ENCODE results near the gene ASB10.

The ASB10 gene

DNA sequence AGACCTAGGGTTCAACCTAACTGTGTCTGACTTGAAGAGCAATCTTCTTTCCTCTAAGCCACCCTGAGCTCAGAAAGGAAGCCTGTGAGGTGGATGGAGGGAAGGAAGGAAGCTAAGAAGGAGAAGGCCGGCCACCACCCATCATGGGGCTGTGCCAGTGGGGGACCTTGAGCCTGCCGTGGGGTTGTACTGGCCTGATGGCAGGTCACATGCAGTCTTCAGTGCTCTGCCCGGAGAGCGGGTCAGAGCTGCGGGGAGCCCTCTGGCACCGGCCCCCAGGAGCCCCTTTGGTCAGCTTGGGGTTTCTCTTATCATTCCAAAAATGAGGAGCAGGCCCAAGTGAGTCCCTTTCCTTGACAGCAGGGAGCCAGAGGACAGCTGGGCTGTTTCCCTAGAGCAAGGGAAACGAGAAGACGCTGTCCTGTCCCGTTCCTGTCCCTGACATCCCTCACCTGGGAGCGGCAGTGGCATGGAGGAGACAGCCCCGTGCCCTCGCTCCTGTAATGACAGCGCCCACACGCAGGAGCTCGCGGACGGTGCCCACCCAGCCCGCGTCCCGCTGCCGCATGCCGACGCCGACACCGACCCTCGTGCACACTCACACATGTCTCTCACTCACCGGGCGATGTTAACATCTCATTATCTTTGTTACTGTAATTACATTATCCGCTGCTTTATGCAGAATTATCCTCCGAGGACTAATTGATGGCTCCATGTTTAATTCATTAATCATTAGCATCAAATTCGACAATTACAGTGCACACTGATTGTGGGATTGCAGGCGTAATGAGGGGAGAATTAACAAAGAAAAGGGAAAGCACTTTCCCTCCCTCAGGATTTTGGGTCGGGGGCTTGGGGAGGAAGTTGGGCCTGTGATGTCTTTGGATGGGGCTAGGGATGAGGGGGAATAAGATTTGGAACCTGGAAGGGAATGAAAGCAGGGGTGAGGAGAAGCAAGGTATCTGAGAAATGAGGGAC lies 50.9 kb downstream of the ASB10 start:
- no peak for DNase-seq (ENCODE audit: low spot score)
- FAIRE-seq: no peak

DNA sequence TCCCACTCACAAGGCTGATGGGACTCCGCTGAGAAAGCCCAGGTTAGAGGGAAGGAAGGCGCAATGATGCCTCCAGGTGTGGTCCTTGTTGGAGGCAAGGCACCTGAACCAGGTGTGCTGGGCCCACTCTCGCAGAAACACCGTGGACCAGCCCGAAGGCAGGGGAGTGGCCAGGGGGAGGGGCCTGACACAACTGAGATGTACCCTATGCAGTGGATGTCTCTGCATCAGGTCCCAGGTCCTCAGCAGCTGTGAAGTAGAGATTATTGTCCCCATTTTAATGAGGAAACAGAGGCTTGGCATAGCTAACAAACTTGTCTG lies 51.6 kb downstream of the ASB10 start:
- DNase-seq (ENCODE audit: low spot score) (no peak), FAIRE-seq (no peak)

- DNase-seq (ENCODE audit: low spot score) (no peak), FAIRE-seq (no peak)
Observed at GRCh38 chr7:151134743-151135524, 52.1 kb downstream of the ASB10 start.

GRCh38 chr7:151133986-151134742 lies 52.9 kb downstream of the ASB10 start:
- FAIRE-seq (no peak), DNase-seq (ENCODE audit: low spot score) (no peak)

DNA sequence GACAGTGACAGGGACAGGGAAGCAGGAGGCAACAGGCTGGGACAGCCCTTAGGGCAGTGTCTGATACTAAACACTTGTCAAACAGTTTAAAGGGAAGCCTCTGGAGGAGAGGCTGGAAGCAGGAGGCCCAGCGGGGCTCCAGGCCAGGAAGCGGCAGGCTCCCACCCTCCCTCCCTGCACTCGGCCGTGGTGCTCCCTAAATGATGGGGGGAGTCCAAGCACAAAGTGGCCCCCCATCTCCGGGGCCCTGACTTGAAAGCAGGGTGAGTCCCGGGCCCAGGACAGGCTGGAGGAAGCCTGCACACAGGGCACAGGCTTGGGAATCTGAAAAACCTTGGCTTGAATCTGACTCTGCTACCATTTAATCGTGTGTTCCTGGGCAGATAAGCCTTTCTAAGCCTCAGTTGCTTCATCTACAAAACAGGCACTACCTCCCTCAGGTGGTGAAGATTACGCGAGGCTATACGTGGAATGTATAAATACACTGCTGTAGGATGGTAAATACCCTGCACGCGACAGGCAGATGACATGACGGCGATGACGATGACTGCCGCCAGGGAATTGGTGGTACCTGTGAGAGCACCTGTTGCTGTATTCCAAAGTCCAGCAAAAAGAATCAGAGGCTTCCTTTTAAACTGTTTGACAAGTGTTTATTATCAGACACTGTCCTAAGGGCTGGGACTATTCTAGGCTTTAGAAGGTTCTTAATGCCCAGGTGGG lies 53.6 kb downstream of the ASB10 start:
- DNase-seq (ENCODE audit: low spot score) (no peak), FAIRE-seq (no peak)

DNA sequence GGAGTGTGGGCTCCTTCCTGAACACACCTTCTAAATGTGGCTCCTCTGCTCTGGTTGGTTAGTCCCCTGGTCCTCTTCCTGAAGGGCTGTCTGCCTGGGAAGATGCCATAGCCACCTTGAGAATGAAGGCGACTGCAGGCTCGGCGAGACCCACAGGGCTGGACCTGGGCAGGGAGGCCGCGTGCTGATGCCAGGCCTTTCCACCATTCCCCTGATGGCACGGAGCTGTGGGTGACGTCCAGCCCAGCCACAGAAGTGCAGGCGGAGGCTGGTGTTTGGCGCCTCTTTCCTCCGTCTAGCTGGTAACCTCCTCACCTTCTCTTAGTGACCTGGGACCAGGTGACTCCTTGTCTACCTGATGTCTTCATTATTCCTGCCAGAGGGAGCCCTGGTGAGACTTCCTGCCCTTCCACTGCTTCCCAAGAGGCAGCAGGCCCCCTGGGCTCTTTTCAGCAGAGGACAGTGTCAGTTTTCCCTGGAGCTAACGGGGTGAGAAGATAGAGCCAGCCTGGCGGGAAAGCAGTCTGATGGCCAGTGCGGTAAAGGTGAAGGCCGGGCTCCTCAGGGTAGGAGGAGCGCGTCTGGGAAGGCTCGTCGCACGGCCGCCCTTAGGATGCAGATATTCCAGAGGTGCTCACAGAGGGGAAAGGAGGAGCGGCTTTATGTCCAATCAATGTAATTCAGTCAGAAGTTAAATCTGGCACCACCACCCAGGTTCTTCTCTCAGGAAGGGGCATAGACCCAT lies 54.4 kb downstream of the ASB10 start:
- FAIRE-seq: no peak

DNA sequence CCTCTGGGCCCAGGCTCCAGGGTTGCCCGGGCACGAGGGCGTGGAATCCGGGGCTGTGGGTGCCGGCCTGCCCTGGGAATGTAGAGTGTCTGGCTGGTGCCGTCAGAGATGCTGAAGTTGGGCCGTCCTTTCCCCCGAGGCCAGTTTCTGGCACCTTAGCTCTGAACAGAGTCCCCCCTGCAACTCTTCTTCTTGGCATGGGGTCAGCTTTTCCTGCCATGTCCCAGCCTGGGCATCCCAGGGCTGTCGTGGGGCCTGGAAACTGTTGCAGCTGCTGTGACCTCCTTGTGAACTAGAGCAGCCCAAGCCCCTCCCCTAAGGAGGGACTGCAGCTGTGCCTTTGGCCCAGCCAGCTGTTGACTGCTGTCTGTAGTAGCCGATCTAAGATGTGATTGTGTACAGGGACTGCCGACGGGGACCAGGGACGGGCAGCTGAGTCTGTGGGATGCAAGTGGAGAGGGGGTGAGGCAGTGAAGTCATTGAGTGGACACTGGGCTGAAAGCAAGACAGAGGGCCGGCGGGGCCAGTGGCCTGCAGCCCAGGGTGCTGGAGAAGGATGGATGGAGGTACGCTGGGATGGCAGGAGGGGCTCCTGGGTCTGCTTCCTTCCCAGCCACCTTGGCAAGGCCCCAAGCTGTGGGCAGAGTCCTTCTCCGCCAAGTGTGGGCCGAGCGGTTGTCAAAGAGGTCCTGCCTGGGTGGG lies 55.3 kb downstream of the ASB10 start:
- FAIRE-seq: no peak
- no peak for DNase-seq (ENCODE audit: low spot score)

More for the DNA sequence above, 54.4 kb downstream of the ASB10 start:
- DNase-seq (ENCODE audit: low spot score): no peak

DNA sequence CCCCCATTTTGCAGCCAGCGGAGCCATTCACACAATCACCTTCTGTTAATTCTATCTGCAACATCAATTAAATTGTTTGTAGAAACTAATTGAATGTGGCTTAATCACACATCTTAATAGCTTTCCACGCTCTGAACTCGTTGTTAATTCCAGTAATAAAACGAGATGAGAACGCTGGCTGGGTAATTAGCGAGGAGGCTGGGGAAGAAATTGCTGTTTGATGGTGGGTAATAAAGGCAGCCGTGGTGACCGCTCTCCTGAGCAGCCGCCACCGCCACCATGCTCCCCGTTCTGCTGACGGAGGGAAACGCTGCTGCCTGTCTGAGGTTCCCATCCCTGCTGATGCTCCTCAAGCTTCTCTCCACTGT lies 55.8 kb downstream of the ASB10 start:
- FAIRE-seq: no peak
- DNase-seq (ENCODE audit: low spot score): no peak

- no peak for FAIRE-seq
- no peak for DNase-seq (ENCODE audit: low spot score)
Observed at GRCh38 chr7:151130741-151131157, 56.3 kb downstream of the ASB10 start.

- FAIRE-seq: no peak
- no peak for DNase-seq (ENCODE audit: low spot score)
Observed at GRCh38 chr7:151129960-151130591, 57.0 kb downstream of the ASB10 start.

DNA sequence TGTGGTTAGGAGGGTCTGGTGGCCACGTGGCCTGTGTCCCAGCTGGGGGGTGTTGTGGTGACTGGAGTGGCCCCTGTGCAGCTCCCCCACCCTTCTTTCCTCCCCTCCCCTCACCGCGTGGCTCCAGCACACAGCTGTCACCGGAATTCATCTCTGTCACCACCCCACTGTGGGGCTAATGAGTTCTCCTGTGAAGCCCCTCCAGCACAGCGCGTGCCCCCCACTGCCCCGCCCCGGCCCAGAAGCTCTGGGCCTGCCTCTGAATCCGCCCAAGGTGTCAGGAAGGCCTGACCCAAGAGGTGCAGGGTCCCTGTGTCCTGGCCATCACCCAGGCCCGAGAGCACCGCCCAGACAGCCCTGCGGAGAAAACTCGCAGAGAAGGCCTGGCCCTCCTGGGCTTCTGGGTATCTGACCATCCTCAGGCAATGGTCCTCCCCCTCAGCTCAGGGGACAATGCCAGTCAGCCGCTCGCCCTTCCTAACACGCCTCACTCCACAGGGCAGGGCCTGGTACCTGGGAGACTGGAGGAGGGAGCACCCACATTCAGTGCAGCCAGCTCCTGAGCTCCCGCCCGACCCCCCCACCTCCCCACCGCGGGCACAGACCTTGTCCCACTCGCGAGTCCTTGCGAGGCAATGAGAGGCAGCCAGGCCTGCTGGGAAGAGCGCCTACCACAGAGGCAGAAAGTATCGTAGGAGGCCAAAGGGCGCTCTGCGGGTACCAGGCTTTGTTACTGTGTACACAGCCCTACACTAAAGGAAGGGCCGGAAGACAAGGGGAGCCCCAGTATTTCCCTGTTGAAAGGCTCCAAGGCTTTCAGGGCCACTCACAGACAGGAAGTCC lies 57.7 kb downstream of the ASB10 start:
- DNase-seq (ENCODE audit: low spot score) (no peak), FAIRE-seq (no peak)

DNA sequence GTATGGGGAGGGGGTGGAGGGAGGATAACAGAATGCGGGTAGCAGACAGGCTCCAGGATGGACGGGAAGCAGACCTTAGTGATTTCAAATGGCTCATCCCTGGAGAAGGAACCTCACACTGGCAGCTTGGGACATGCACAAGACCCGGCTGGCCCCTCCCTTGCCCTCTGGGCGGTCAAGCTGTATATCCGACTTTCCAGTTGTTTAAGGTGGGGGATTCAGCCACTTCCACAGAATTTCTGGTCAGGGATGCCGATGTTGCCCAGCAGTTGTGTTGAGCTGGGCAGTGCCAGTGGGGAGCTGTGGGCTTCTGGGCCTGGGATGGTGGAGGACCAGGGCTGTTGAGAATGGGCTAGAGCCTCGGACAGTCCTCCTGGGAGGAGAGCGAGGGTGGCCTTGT lies 58.3 kb downstream of the ASB10 start:
- DNase-seq (ENCODE audit: low spot score) (no peak), FAIRE-seq (no peak)

DNA sequence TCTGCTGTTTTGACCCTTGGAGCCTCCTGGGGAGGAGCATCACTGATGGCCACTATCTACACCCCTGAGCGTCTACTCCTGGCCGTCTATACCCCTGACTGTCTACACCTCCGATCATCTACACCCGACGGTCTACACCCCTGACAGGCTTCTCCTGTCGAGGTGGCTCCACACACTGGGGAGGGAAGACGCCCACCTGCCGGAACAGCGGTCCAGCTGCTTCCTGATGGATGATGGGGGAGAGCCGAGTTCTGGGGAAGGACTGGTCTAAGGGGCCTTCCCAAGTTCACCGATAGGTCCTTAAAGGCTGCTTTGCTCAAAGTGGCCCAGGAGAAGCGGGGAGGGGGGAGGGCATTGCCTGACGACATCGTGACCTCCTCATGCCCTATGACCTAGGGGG lies 58.9 kb downstream of the ASB10 start:
- no peak for FAIRE-seq
- DNase-seq (ENCODE audit: low spot score): no peak

DNA sequence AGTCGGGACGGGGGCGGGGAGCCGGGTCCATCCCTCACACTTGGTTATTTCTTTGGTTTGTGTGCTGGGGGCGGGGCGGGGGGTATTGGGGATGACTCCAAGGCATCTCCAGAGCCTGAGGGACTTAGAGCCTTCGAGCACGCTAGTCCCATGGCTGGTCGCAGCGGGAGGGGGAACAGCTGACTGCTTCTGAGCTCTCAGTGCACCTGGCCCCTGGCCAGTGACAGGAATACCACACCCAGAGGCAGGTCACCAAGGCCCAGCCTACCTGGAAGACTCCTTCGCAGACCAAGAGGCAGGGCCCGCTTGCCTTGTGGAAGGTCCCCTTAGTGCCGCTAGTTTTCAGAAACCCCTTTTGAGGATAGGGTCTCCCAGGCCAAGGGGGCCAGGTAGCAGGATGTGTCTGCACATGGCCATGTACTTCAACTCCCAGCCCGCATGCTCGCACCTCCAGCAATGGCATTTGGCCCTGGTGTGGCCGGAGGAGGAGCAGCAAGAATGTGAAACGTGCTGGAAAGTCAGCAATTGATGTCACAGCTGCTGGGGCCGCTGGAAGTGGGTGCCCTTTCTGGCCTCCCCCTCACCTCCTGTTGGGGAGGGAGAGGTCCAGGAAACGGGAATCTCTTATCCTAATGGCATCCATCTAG lies 60.4 kb downstream of the ASB10 start:
- DNase-seq (ENCODE audit: low spot score) (no peak), FAIRE-seq (no peak)

- FAIRE-seq: no peak
- DNase-seq (ENCODE audit: low spot score): no peak
Observed at GRCh38 chr7:151125846-151126481, 61.1 kb downstream of the ASB10 start.
